Skin of body (tissue), 2 donors: Measurements from ENCODE around the gene SLC9A7. TPM values are rescaled to one million over a fixed set of nuclear protein-coding genes. Genes with fewer than 3 reads are reported as not detected.
"Not testable (repeated sequence)": the region's sequence is repeated elsewhere in the genome, so short reads cannot be mapped to it uniquely, and the experiment has no call there.

Source experiments
- DNase-seq: peaks from one replicate; lab custom pipeline; 2025; lab: John Stamatoyannopoulos, UW
- total RNA-seq: library from RNA; depleted of rRNA; stranded (reverse); fragments of >200 nt; gene quantifications from one replicate; pipeline ENCODE4 v1.2.3, GENCODE V29; 2014

The SLC9A7 gene
- total RNA-seq, 1 donor from 2014 or later = 4.1 TPM

GRCh38 chrX:46754586-46755061 lies 4.3 kb downstream of the SLC9A7 start:
- DNase-seq = no peak

GRCh38 chrX:46754036-46754435 lies 4.9 kb downstream of the SLC9A7 start:
- DNase-seq = no peak

- no peak for DNase-seq
Measured at GRCh38 chrX:46750889-46751288, 8.0 kb downstream of the SLC9A7 start.

- no peak for DNase-seq
Measured at GRCh38 chrX:46744009-46744408, 14.9 kb downstream of the SLC9A7 start.

GRCh38 chrX:46743046-46743445 lies 15.9 kb downstream of the SLC9A7 start:
- no peak for DNase-seq

GRCh38 chrX:46739736-46740135 lies 19.2 kb downstream of the SLC9A7 start:
- DNase-seq = no peak

- DNase-seq = no peak
Measured at GRCh38 chrX:46737462-46737861, 21.5 kb downstream of the SLC9A7 start.

- no peak for DNase-seq
Measured at GRCh38 chrX:46737041-46737440, 21.9 kb downstream of the SLC9A7 start.

- DNase-seq = no peak
Measured at GRCh38 chrX:46735622-46736021, 23.3 kb downstream of the SLC9A7 start.

GRCh38 chrX:46733226-46733625 lies 25.7 kb downstream of the SLC9A7 start:
- no peak for DNase-seq

- no peak for DNase-seq
Measured at GRCh38 chrX:46730765-46731164, 28.2 kb downstream of the SLC9A7 start.

- DNase-seq = no peak
Measured at GRCh38 chrX:46727441-46727840, 31.5 kb downstream of the SLC9A7 start.

GRCh38 chrX:46723569-46723927 lies 35.4 kb downstream of the SLC9A7 start:
- DNase-seq = not testable (repeated sequence)

- no peak for DNase-seq
Measured at GRCh38 chrX:46722742-46723568, 36.0 kb downstream of the SLC9A7 start.

- DNase-seq = no peak
Measured at GRCh38 chrX:46716796-46717195, 42.1 kb downstream of the SLC9A7 start.

- DNase-seq = no peak
Measured at GRCh38 chrX:46715997-46716396, 42.9 kb downstream of the SLC9A7 start.

- no peak for DNase-seq
Measured at GRCh38 chrX:46715530-46715929, 43.4 kb downstream of the SLC9A7 start.

GRCh38 chrX:46713672-46714490 lies 45.0 kb downstream of the SLC9A7 start:
- DNase-seq = no peak

- no peak for DNase-seq
Measured at GRCh38 chrX:46712764-46713163, 46.2 kb downstream of the SLC9A7 start.

- no peak for DNase-seq
Measured at GRCh38 chrX:46710927-46711623, 47.8 kb downstream of the SLC9A7 start.

- DNase-seq = no peak
Measured at GRCh38 chrX:46710425-46710824, 48.5 kb downstream of the SLC9A7 start.
